ENCODE results near the gene KTN1. TPM values are rescaled to one million over a fixed set of nuclear protein-coding genes. Genes with fewer than 3 reads are reported as not detected.

KTN1 gene
- total RNA-seq, 4 donors from 2014 or later: 130 to 176 (median 150) TPM

DNA sequence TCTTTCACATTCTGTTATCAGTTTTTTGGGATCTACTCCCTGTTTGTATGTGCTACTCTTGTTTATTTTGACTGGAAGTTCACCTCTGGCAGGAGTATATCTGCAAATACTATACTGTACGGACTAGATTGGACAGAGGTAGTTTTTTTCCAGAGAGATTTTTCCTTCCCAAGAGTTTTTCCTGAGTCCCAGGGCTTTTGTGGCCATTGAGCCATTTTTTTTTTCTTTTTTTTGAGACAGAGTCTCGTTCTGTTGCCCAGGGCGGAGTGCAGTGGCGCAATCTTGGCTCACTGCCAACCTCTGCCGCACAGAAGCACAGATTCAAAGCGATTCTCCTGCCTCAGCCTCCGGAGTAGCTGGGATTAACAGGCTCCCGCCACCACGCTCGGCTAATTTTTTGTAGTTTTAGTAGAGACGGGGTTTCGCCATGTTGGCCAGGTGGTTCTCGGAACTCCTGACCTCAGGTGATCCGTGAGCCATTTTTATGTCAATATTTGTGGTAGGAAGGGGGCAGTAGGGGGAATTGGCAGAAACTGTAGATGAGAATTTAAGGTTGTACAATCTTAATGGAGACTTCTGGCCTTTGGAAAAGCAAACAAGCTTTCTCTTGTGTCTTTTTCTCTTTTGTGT is 19.4 kb downstream of the KTN1 start:
- Histone ChIP-seq H3K4me3 (no peak overlapping the region), H3K4me1 (peaks cover 0 to 25% (median 6%) of the 10 kb centered on the region in 4 donors), H3K36me3 (no peaks in the 10 kb centered on the region), H3K27me3 (no peaks in the 10 kb centered on the region), H3K27ac (no peak overlapping the region), H3K9me3 (peaks cover 0 to 6% (median 0%) of the 10 kb centered on the region in 4 donors)
- 81 to 88% methylated on average over 14 of the region's 14 CpGs for WGBS, 2 donors
- TF ChIP-seq CTCF (IDR thresholded peaks at IDR 0.05) (no peak), EP300 (IDR thresholded peaks at IDR 0.05) (no peak), POLR2A (IDR thresholded peaks at IDR 0.05) (no peak)
- no peak for DNase-seq (ENCODE audit: low spot score in 2 of 2)

DNA sequence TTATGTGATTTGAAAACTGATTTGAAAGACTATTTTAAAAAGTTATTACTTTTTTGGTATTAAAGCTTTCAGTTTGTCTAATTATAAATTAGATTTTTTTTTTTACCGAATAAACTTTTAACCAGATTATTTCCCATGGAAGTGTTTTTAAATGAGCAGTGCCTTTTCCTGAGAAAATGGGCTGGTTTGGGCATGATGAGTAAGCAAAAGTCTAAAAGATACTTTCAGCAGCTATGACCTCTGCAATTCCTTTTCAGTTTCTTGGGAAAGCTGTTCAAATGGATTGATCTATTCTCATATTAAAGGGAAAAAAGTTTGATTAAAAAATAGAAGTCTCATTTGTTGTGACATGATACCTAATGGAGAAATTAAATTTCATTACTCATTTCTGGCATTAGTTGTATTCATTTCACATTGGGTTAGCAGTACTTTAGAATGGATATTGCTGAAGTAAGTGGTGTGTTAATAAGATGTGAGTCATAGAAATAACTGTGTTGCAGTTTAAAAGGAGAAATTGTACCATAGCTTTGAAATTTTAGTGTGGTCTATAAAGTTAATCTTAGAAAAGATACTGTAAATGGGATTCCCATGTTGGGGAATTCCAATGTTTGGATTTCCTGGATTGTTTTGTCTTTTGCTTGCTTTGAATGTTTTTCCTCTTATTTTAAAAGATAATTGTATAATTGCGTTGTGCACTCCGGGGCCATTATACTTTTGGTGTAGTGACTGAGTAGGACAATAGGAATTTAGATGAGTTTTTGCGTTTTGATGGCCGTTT is 21.0 kb downstream of the KTN1 start:
- DNase-seq (ENCODE audit: low spot score in 2 of 2): no peak
- no peak overlapping the region for H3K27ac ChIP-seq
- H3K9me3 ChIP-seq: peaks cover 0 to 6% (median 0%) of the 10 kb centered on the region in 4 donors

DNA sequence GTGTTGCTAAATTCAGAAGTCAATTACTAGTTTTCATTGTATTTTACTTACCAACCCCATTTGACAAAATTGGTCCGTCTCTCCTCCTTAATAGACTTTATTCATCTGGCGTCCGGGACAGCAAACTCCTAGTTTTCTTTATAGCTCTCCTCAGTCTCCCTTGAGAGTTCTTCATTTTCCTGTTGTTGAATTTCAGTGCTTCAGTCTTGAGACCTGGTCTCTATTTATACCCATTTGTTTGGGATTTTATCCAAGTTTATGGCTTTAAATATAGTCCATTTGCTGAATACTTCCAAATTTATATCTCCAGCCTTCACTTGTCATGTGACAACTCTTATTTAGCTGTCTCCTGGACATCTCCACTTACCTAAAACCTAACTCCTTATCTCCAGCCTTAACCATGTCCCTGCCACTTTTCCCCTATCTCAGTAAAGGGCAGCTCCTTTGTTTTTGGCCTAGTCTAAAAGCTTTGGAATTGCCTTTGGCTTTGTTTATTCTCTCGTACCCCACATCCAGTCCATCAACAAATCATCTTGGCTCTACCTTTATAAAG is 23.5 kb downstream of the KTN1 start:
- no peak for DNase-seq (ENCODE audit: low spot score in 2 of 2)
- H3K4me1 ChIP-seq: peaks cover 0 to 40% (median 7%) of the 10 kb centered on the region in 4 donors
- no peaks in the 10 kb centered on the region for H3K36me3 ChIP-seq
- H3K27ac ChIP-seq: no peak overlapping the region
- TF ChIP-seq EP300 (IDR thresholded peaks at IDR 0.05) (no peak), CTCF (IDR thresholded peaks at IDR 0.05) (no peak), POLR2A (IDR thresholded peaks at IDR 0.05) (no peak)
- WGBS, 2 donors: 64 to 70% methylated on average over 4 of the region's 4 CpGs
- H3K9me3 ChIP-seq: peaks cover 0 to 6% (median 0%) of the 10 kb centered on the region in 4 donors
- H3K4me3 ChIP-seq: no peak overlapping the region
- H3K27me3 ChIP-seq: no peaks in the 10 kb centered on the region

More for the DNA sequence above, 21.0 kb downstream of the KTN1 start:
- TF ChIP-seq POLR2A (IDR thresholded peaks at IDR 0.05) (no peak), EP300 (IDR thresholded peaks at IDR 0.05) (no peak), CTCF (IDR thresholded peaks at IDR 0.05) (no peak)
- H3K36me3 ChIP-seq: no peaks in the 10 kb centered on the region
- peaks cover 0 to 30% (median 7%) of the 10 kb centered on the region in 4 donors for H3K4me1 ChIP-seq
- H3K27me3 ChIP-seq: no peaks in the 10 kb centered on the region
- 69 to 70% methylated on average over 5 of the region's 5 CpGs for WGBS, 2 donors
- H3K4me3 ChIP-seq: no peak overlapping the region

DNA sequence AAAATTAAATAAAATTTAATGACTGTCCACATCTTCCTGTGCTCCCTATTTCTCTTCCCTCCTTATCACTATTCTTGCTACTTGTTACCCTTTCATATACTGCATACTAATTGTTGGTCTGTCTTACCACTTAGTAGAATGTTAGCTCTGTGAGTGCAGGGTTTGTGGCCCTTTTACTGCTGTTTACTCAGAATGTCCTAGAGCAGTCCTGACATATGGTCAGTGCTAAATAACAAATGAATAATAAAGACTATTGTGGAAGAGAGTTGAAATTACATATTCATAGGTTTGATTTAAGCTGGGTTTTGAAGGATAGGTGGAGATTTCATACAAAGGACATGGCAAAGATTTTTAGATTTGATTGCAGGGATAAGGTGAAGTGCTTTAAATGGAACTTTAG is 24.5 kb downstream of the KTN1 start:
- Histone ChIP-seq H3K36me3 (no peaks in the 10 kb centered on the region), H3K4me1 (peaks cover 0 to 45% (median 7%) of the 10 kb centered on the region in 4 donors), H3K9me3 (peaks cover 0 to 1% (median 0%) of the 10 kb centered on the region in 4 donors), H3K27ac (no peak overlapping the region), H3K27me3 (no peaks in the 10 kb centered on the region), H3K4me3 (no peak overlapping the region)
- DNase-seq (ENCODE audit: low spot score in 2 of 2): no peak
- TF ChIP-seq CTCF (IDR thresholded peaks at IDR 0.05) (no peak), EP300 (IDR thresholded peaks at IDR 0.05) (no peak), POLR2A (IDR thresholded peaks at IDR 0.05) (no peak)

DNA sequence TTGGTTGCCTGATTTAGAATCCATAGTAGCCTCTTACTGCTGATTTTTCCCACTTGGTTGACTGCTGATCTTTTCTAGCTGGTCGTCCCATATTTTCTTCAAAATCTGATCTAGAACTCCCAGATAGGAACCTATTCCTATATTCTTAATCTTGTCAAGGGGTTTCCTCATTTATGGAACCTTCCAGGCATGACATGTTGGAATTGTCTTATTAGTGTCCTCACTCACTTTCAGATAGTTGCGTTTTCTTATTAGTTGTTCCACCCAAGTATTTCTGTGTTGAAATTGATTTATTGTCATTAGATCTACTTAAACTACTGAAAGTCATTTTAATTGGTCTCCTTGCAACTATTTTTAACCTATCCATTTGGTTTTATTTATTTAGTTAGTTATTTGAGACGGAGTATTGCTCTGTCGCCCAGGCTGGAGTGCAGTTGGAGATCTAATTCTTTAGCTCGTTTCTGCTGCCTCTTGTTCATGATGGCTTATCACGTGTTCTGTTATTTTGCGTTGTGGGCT is 25.0 kb downstream of the KTN1 start:
- no peak for DNase-seq (ENCODE audit: low spot score in 2 of 2)
- Histone ChIP-seq H3K27ac (no peak overlapping the region), H3K4me1 (peaks cover 0 to 49% (median 7%) of the 10 kb centered on the region in 4 donors), H3K27me3 (no peaks in the 10 kb centered on the region), H3K9me3 (no peaks in the 10 kb centered on the region), H3K36me3 (no peaks in the 10 kb centered on the region), H3K4me3 (no peak overlapping the region)
- TF ChIP-seq POLR2A (IDR thresholded peaks at IDR 0.05) (no peak), CTCF (IDR thresholded peaks at IDR 0.05) (no peak), EP300 (IDR thresholded peaks at IDR 0.05) (no peak)
- 92% methylated on average over 7 of the region's 7 CpGs for WGBS, 2 donors

Data from tibial nerve (tissue), 4 donors.